Cardiac septum (tissue), 1 donor: ENCODE data around the gene TGFB1. TPM values are rescaled to one million over a fixed set of nuclear protein-coding genes. Genes with fewer than 3 reads are reported as not detected.
"Not testable (repeated sequence)": the region's sequence is repeated elsewhere in the genome, so short reads cannot be mapped to it uniquely, and the experiment has no call there.

Experiments used
- DNase-seq: peaks from one replicate; pipeline ENCODE4 v3.0.0-alpha.2; 2020; ENCODE audit warnings: low spot score
- intact Hi-C: fragments of 100-400 bp; cut with DNase I; formaldehyde crosslinking; loops from one replicate; pipeline ENCODE4 v1.14.0; 2022
- total RNA-seq: library from RNA; stranded (reverse); fragmentation: NEBNext Ultra II Directional; extraction: Animal tissue kit (Norgen Biotek cat#: 25700); gene quantifications from one replicate; pipeline ENCODE4 v1.2.1, GENCODE V29; 2021
- donor health status: DM: no; HTN: no; CAD: no.

Gene TGFB1
- total RNA-seq, 1 donor from 2014 or later, result 26.4 TPM

DNA sequence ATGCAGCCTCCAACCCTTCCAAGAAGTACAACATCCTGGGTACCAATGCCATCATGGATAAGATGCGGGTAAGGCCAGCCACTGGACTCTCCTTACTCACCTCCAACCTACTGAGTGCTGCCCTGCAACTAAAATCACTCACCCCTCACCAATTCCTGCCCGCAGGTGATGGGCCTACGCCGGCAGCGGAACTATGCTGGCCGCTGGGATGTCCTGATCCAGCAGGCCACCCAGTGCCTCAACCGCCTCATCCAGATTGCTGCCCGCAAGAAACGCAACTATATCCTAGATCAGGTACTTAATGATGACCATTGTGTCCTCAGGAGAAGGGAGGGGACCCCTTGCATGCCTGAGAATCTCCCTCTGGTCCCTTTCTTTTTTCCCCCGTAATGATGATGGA, 59.3 kb downstream of the TGFB1 start:
- intact Hi-C loops, result no loop called here
- no peak for DNase-seq

DNA sequence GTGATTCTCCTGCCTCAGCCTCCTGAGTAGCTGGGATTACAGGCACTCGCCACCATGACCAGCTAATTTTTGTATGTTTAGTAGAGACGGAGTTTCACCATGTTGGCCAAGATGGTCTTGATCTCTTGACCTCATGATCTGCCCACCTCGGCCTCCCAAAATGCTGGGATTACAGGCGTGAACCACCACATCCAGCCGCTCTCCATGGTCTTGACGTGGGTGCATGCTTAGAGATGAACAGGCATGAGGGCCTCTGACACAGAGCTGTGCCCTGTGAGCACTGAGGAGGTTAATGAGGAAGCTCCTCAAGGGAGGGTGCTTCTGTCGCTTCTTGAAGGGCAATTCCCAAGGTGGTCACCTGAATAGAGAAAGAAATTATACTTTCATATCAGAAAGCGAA, 63.9 kb downstream of the TGFB1 start:
- DNase-seq, intact Hi-C loops: not testable (repeated sequence)

GRCh38 chr19:41288673-41289530, 64.8 kb downstream of the TGFB1 start:
- intact Hi-C loops, result no loop called here
- DNase-seq, result no peak

Other genes starting within 250 kb of the TGFB1 start
- not detected for gene CYP2F1, start 239.5 kb downstream of the TGFB1 start, total RNA-seq
- gene CYP2S1, start 160.7 kb downstream of the TGFB1 start, total RNA-seq, result 0.48 TPM
- gene AXL, start 134.7 kb downstream of the TGFB1 start, total RNA-seq, result 13.0 TPM
- gene HNRNPUL1, start 89.5 kb downstream of the TGFB1 start, total RNA-seq, result 109 TPM
- gene CCDC97, start 43.8 kb downstream of the TGFB1 start, total RNA-seq, result 17.0 TPM
- 1.9 TPM for gene B9D2, start 10.2 kb upstream of the TGFB1 start, total RNA-seq
- 2.9 TPM for gene TMEM91, start 22.6 kb upstream of the TGFB1 start, total RNA-seq
- 9.0 TPM for gene EXOSC5, start 43.4 kb upstream of the TGFB1 start, total RNA-seq
- 36.9 TPM for gene BCKDHA, start 43.9 kb upstream of the TGFB1 start, total RNA-seq
- 3.9 TPM for gene B3GNT8, start 73.5 kb upstream of the TGFB1 start, total RNA-seq
- 84.4 TPM for gene DMAC2, start 86.0 kb upstream of the TGFB1 start, total RNA-seq
- not detected for gene ERICH4, start 89.2 kb upstream of the TGFB1 start, total RNA-seq
- gene CEACAM21, start 222.2 kb upstream of the TGFB1 start, total RNA-seq, result 0.27 TPM